Adrenal gland (tissue), 12 donors: ENCODE results near the gene CNTN2. TPM values are rescaled to one million over a fixed set of nuclear protein-coding genes. Genes with fewer than 3 reads are reported as not detected.

Source experiments
- DNase-seq, 7 donors: peaks; one replicate each; pipeline ENCODE4 v3.0.0-alpha.2; 2019 to 2020
- H3K27ac ChIP-seq, 5 donors: fragments of 200-600 bp; sonication (generic) in 4 of 5; 1 replicate in 3 of 5; 2 replicates in 2 of 5; pipeline versions ENCODE4 v1.5.1 to v1.8.0; 2016 to 2020; ENCODE audit warnings: mild to moderate bottlenecking in 1 of 5
- H3K27me3 ChIP-seq: fragments of 200-600 bp; 2 replicates; pipeline ENCODE4 v1.8.0; 2021
- H3K36me3 ChIP-seq, 2 donors: fragments of 200-600 bp; replicated peaks in 1 of 2; 1 replicate in 1 of 2; 2 replicates in 1 of 2; pipeline versions ENCODE4 v1.5.1 to v1.8.0; 2018 to 2022
- H3K4me1 ChIP-seq, 2 donors: fragments of 200-600 bp; replicated peaks in 1 of 2; 1 replicate in 1 of 2; 2 replicates in 1 of 2; pipeline versions ENCODE4 v1.5.1 to v1.8.0; 2018 to 2021
- H3K4me3 ChIP-seq, 4 donors: fragments of 200-600 bp; sonication (generic) in 3 of 4; one replicate each; pipeline ENCODE4 v1.5.1; 2016 to 2018
- H3K9me3 ChIP-seq, 3 donors: fragments of 200-600 bp; sonication (generic) in 1 of 3; replicated peaks in 1 of 3; 1 replicate in 2 of 3; 2 replicates in 1 of 3; pipeline versions ENCODE4 v1.5.1 to v1.8.0; 2016 to 2021
- POLR2A ChIP-seq, 2 donors: fragments of 450-650 bp; IDR thresholded peaks; one replicate each; pipeline ENCODE4 v1.6.1; 2017; ENCODE audit warnings: antibody characterized with exemption in 2 of 2, mild to moderate bottlenecking in 2 of 2, moderate library complexity in 1 of 2
- WGBS, 4 donors: extraction: QIAGEN DNeasy Blood & Tissue Kit in 2 of 4; methylation state at CpG; one replicate each; pipeline versions ENCODE4 v1.1.5 to v1.1.7; 2013 to 2017; 5-methylcytosine and 5-hydroxymethylcytosine counted together
- intact Hi-C, 2 donors: fragments of 100-400 bp; cut with DNase I; formaldehyde crosslinking; loops; one replicate each; pipeline versions ENCODE4 v1.14.1 to v1.15.0; 2022 to 2023
- polyA plus RNA-seq, 3 donors: library from polyadenylated mRNA; stranded (reverse); fragments of 200-250 nt in 2 of 3; fragments of 350-450 nt in 1 of 3; fragmentation: Illumina TruSeq in 1 of 3; extraction: RNeasy Lipid Tissue Mini Kit (QIAGEN cat#74804) in 1 of 3; gene quantifications; one replicate each; pipeline ENCODE4 v1.2.3, GENCODE V29; 2013 to 2014
- total RNA-seq, 9 donors: library from RNA; depleted of rRNA in 4 of 9; stranded (reverse); fragments of >200 nt in 4 of 9; fragments of 120-200 nt in 1 of 9; fragmentation: NEBNext Ultra II Directional in 1 of 9; extraction: Animal tissue kit (Norgen Biotek cat#: 25700) in 1 of 9; gene quantifications; one replicate each; pipeline versions ENCODE4 v1.1.0 to v1.2.4, GENCODE V29; 2013 to 2023
- TF ChIP-seq, protein P1 (sequence below), 6 experiments: fragments of 450-650 bp in 4 of 6; fragments of 200-600 bp in 2 of 6; sonication (generic) in 1 of 6; IDR thresholded peaks; 1 replicate in 5 of 6; 2 replicates in 1 of 6; pipeline versions ENCODE4 v1.5.1 to v1.8.0; 2016 to 2021; ENCODE audit warnings: antibody characterized with exemption in 6 of 6, mild to moderate bottlenecking in 2 of 6, moderate library complexity in 1 of 6
- donor health status: healthy with polysubstance abuse.
- donor health status: Bipolar disorder and iron deficiency.
- donor health status: DM: yes; HTN: yes; CAD: no.
- donor health status: DM: no; HTN: no; CAD: no.
- donor health status: DM: no; HTN: no; CAD: no.
- donor health status: DM: yes; HTN: yes; CAD: no.

CNTN2 gene
- total and polyA plus RNA-seq, 12 donors: 0.08 to 3.2 (median 0.45) TPM; not detected in 1

DNA sequence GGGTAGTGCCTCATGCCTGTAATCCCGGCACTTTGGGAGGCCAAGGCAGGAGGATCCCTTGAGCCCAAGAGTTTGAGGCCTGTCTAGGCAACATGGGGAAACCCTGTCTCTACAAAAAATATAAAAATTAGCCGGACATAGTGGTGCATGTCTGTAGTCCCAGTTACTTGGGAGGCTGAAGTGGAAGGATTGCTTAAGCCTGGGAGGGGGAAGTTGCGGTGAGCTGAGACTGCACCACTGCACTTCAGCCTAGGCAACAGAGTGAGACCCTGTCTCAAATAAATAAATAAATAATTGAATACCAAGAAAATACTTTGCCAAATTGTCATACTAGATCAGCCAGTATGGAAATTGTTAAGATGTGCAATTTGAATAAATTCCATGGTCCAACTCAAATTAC lies 84.6 kb downstream of the CNTN2 start:
- no peak for DNase-seq
- WGBS, 4 donors: 81 to 92% (median 85%) methylated on average over 3 of the region's 3 CpGs
- Histone ChIP-seq H3K36me3 (no peaks in the 10 kb centered on the region), H3K4me3 (no peak overlapping the region), H3K27ac (no peak overlapping the region), H3K27me3 (no peaks in the 10 kb centered on the region), H3K4me1 (peaks cover 0 to 5% of the 10 kb centered on the region in 2 donors), H3K9me3 (no peaks in the 10 kb centered on the region)
- intact Hi-C loops: loop anchor here in 1 of 2 donors (5.0 kb wide), 1 partner anchor 130 kb away; no protein-coding TSS in a partner anchor
- TF ChIP-seq, protein P1, sequence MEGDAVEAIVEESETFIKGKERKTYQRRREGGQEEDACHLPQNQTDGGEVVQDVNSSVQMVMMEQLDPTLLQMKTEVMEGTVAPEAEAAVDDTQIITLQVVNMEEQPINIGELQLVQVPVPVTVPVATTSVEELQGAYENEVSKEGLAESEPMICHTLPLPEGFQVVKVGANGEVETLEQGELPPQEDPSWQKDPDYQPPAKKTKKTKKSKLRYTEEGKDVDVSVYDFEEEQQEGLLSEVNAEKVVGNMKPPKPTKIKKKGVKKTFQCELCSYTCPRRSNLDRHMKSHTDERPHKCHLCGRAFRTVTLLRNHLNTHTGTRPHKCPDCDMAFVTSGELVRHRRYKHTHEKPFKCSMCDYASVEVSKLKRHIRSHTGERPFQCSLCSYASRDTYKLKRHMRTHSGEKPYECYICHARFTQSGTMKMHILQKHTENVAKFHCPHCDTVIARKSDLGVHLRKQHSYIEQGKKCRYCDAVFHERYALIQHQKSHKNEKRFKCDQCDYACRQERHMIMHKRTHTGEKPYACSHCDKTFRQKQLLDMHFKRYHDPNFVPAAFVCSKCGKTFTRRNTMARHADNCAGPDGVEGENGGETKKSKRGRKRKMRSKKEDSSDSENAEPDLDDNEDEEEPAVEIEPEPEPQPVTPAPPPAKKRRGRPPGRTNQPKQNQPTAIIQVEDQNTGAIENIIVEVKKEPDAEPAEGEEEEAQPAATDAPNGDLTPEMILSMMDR (IDR thresholded peaks at IDR 0.05): no peak
- no peak for TF ChIP-seq POLR2A (IDR thresholded peaks at IDR 0.05)

Other genes with a start within 250 kb of the CNTN2 start
- gene NFASC, start 172.3 kb upstream of the CNTN2 start, total RNA-seq: 10 to 100 TPM in 8 of 9 donors, 1 to 10 TPM in 1; 4.8 to 76.7 (median 47.3) TPM
- 10 to 100 TPM; 15.0 to 56.2 (median 24.6) TPM for gene NFASC, start 172.3 kb upstream of the CNTN2 start, polyA plus RNA-seq
- gene TMEM81, start 41.2 kb downstream of the CNTN2 start, total RNA-seq: 1 to 10 TPM; 1.9 to 5.0 (median 3.3) TPM
- 1 to 10 TPM; 3.8 to 4.8 (median 3.9) TPM for gene TMEM81, start 41.2 kb downstream of the CNTN2 start, polyA plus RNA-seq
- 10 to 100 TPM; 15.8 to 26.0 (median 18.6) TPM for gene RBBP5, start 78.8 kb downstream of the CNTN2 start, total RNA-seq
- gene RBBP5, start 78.8 kb downstream of the CNTN2 start, polyA plus RNA-seq: 10 to 100 TPM in 1 of 3 donors, 1 to 10 TPM in 2; 4.7 to 24.0 (median 5.9) TPM
- gene DSTYK, start 168.5 kb downstream of the CNTN2 start, total RNA-seq: 10 to 100 TPM; 14.9 to 22.9 (median 17.7) TPM
- gene DSTYK, start 168.5 kb downstream of the CNTN2 start, polyA plus RNA-seq: 10 to 100 TPM in 1 of 3 donors, 1 to 10 TPM in 2; 4.4 to 12.8 (median 6.7) TPM
- gene TMCC2, start 184.7 kb downstream of the CNTN2 start, total RNA-seq: 10 to 100 TPM in 3 of 9 donors, 1 to 10 TPM in 6; 2.3 to 33.2 (median 7.6) TPM
- 10 to 100 TPM in 1 of 3 donors, 1 to 10 TPM in 2; 3.3 to 11.2 (median 3.3) TPM for gene TMCC2, start 184.7 kb downstream of the CNTN2 start, polyA plus RNA-seq